ENCODE results near the gene BSN. TPM values are rescaled to one million over a fixed set of nuclear protein-coding genes. Genes with fewer than 3 reads are reported as not detected.

BSN gene
- total RNA-seq, 1 experiment from 2014 or later = 0.37 TPM

DNA sequence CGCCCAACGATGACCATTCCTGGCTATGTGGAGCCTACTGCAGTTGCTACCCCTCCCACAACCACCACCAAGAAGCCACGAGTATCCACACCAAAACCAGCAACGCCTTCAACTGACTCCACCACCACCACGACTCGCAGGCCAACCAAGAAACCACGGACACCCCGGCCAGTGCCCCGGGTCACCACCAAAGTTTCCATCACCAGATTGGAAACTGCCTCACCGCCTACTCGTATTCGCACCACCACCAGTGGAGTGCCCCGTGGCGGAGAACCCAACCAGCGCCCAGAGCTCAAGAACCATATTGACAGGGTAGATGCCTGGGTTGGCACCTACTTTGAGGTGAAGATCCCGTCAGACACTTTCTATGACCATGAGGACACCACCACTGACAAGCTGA is 22.6 kb upstream of the BSN start:
- no peak overlapping the region for H3K4me3 Mint-ChIP-seq (ENCODE audit: unreplicated experiment)
- intact Hi-C loops (cut with micrococcal nuclease) = no loop called here
- no peaks in the 10 kb centered on the region for H3K9me3 Mint-ChIP-seq (ENCODE audit: unreplicated experiment)
- TF ChIP-seq, protein P1, sequence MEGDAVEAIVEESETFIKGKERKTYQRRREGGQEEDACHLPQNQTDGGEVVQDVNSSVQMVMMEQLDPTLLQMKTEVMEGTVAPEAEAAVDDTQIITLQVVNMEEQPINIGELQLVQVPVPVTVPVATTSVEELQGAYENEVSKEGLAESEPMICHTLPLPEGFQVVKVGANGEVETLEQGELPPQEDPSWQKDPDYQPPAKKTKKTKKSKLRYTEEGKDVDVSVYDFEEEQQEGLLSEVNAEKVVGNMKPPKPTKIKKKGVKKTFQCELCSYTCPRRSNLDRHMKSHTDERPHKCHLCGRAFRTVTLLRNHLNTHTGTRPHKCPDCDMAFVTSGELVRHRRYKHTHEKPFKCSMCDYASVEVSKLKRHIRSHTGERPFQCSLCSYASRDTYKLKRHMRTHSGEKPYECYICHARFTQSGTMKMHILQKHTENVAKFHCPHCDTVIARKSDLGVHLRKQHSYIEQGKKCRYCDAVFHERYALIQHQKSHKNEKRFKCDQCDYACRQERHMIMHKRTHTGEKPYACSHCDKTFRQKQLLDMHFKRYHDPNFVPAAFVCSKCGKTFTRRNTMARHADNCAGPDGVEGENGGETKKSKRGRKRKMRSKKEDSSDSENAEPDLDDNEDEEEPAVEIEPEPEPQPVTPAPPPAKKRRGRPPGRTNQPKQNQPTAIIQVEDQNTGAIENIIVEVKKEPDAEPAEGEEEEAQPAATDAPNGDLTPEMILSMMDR (IDR thresholded peaks at IDR 0.05; ENCODE audit: unreplicated experiment) = no peak
- no TSS peak for BruUV-seq (replicated peaks)
- ChIA-PET CTCF (interaction anchor here (0.6 kb wide), 1 partner anchor 213 kb away, joined by 3 read pairs; no protein-coding TSS in a partner anchor), POLR2A (no interaction called here)
- H3K4me1 Mint-ChIP-seq (ENCODE audit: insufficient read depth, unreplicated experiment) = peaks cover 6% of the 10 kb centered on the region
- no peak for DNase-seq (ENCODE audit: unreplicated experiment)
- H3K27me3 Mint-ChIP-seq (ENCODE audit: insufficient read depth, unreplicated experiment) = no peaks in the 10 kb centered on the region
- H3K27ac Mint-ChIP-seq (ENCODE audit: low read depth, unreplicated experiment) = no peak overlapping the region
- peaks cover 48% of the 10 kb centered on the region for H3K36me3 Mint-ChIP-seq (ENCODE audit: insufficient read depth, unreplicated experiment)

DNA sequence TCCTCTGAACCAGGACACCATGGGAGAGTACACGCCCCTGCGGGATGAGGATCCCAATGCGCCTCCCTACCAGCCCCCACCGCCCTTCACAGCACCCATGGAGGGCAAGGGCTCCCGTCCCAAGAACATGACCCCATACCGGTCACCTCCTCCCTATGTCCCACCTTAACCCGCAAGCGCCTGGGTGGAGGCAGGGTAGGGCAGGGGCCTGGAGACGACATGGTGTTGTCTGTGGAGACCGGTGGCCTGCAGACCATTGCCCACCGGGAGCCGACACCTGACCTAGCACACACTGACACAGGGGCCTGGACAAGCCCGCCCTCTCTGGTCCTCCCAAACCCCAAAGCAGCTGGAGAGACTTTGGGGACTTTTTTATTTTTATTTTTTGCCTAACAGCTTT is 21.2 kb upstream of the BSN start:
- intact Hi-C loops (cut with micrococcal nuclease) = no loop called here
- peaks cover 6% of the 10 kb centered on the region for H3K4me1 Mint-ChIP-seq (ENCODE audit: insufficient read depth, unreplicated experiment)
- no TSS peak for BruUV-seq (replicated peaks)
- H3K36me3 Mint-ChIP-seq (ENCODE audit: insufficient read depth, unreplicated experiment) = peaks cover 43% of the 10 kb centered on the region
- no peak overlapping the region for H3K27ac Mint-ChIP-seq (ENCODE audit: low read depth, unreplicated experiment)
- CTCF ChIA-PET = interaction anchor here (0.7 kb wide), 1 partner anchor 83 kb away, joined by 3 read pairs; no protein-coding TSS in a partner anchor
- POLR2A ChIA-PET = no interaction called here
- TF ChIP-seq, protein P1 (IDR thresholded peaks at IDR 0.05; ENCODE audit: unreplicated experiment) = no peak
- no peaks in the 10 kb centered on the region for H3K27me3 Mint-ChIP-seq (ENCODE audit: insufficient read depth, unreplicated experiment)
- no peak for DNase-seq (ENCODE audit: unreplicated experiment)
- H3K9me3 Mint-ChIP-seq (ENCODE audit: unreplicated experiment) = no peaks in the 10 kb centered on the region
- H3K4me3 Mint-ChIP-seq (ENCODE audit: unreplicated experiment) = no peak overlapping the region

DNA sequence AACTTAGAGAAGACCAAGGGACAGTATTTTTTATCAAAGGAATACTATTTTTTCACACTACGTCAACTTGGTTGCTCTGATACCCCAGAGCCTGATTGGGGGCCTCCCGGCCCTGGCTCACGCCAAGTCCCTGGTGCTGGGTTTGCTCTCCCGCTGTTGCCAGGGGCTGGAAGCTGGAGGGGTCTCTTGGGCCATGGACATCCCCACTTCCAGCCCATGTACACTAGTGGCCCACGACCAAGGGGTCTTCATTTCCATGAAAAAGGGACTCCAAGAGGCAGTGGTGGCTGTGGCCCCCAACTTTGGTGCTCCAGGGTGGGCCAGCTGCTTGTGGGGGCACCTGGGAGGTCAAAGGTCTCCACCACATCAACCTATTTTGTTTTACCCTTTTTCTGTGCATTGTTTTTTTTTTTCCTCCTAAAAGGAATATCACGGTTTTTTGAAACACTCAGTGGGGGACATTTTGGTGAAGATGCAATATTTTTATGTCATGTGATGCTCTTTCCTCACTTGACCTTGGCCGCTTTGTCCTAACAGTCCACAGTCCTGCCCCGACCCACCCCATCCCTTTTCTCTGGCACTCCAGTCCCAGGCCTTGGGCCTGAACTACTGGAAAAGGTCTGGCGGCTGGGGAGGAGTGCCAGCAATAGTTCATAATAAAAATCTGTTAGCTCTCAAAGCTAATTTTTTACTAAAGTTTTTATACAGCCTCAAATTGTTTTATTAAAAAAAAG is 20.3 kb upstream of the BSN start:
- TF ChIP-seq, protein P1 (IDR thresholded peaks at IDR 0.05; ENCODE audit: unreplicated experiment) = no peak
- no peaks in the 10 kb centered on the region for H3K27me3 Mint-ChIP-seq (ENCODE audit: insufficient read depth, unreplicated experiment)
- CTCF ChIA-PET = interaction anchor here (0.6 to 1.0 kb wide), 2 partner anchors 53 to 138 kb away, joined by 3 read pairs; no protein-coding TSS in a partner anchor
- POLR2A ChIA-PET = no interaction called here
- DNase-seq (ENCODE audit: unreplicated experiment) = no peak
- intact Hi-C loops (cut with micrococcal nuclease) = no loop called here
- H3K9me3 Mint-ChIP-seq (ENCODE audit: unreplicated experiment) = no peaks in the 10 kb centered on the region
- no peak overlapping the region for H3K27ac Mint-ChIP-seq (ENCODE audit: low read depth, unreplicated experiment)
- peaks cover 6% of the 10 kb centered on the region for H3K4me1 Mint-ChIP-seq (ENCODE audit: insufficient read depth, unreplicated experiment)
- BruUV-seq (replicated peaks) = no TSS peak
- H3K36me3 Mint-ChIP-seq (ENCODE audit: insufficient read depth, unreplicated experiment) = peaks cover 40% of the 10 kb centered on the region
- H3K4me3 Mint-ChIP-seq (ENCODE audit: unreplicated experiment) = no peak overlapping the region

DNA sequence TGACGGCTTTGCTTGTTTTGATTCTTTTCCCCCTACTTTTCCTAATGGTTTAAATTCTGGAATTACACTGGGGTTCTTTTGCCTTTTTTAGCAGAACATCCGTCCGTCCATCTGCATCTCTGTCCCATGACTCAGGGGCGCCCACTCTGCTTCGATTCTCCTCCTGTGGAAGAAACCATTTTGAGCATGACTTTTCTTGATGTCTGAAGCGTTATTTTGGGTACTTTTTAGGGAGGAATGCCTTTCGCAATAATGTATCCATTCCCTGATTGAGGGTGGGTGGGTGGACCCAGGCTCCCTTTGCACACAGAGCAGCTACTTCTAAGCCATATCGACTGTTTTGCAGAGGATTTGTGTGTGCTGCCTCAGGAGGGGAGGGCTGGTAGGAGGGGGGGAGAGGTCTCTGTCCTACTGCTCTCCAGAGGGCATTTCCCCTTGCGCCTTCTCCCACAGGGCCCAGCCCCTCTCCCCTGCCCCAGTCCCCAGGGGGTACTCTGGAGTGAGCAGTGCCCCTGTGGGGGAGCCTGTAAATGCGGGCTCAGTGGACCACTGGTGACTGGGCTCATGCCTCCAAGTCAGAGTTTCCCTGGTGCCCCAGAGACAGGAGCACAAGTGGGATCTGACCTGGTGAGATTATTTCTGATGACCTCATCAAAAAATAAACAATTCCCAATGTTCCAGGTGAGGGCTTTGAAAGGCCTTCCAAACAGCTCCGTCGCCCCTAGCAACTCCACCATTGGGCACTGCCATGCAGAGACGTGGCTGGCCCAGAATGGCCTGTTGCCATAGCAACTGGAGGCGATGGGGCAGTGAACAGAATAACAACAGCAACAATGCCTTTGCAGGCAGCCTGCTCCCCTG is 19.5 kb upstream of the BSN start:
- DNase-seq (ENCODE audit: unreplicated experiment) = no peak
- TF ChIP-seq, protein P1 (IDR thresholded peaks at IDR 0.05; ENCODE audit: unreplicated experiment) = no peak
- BruUV-seq (replicated peaks) = TSS peak; percentile 15
- intact Hi-C loops (cut with micrococcal nuclease) = no loop called here
- ChIA-PET CTCF (interaction anchor here (1.0 kb wide), 1 partner anchor 137 kb away, joined by 3 read pairs; no protein-coding TSS in a partner anchor), POLR2A (no interaction called here)
- Mint-ChIP-seq H3K27me3 (ENCODE audit: insufficient read depth, unreplicated experiment) (no peaks in the 10 kb centered on the region), H3K9me3 (ENCODE audit: unreplicated experiment) (no peaks in the 10 kb centered on the region), H3K4me3 (ENCODE audit: unreplicated experiment) (no peak overlapping the region), H3K36me3 (ENCODE audit: insufficient read depth, unreplicated experiment) (peaks cover 42% of the 10 kb centered on the region), H3K27ac (ENCODE audit: low read depth, unreplicated experiment) (no peak overlapping the region), H3K4me1 (ENCODE audit: insufficient read depth, unreplicated experiment) (peaks cover 5% of the 10 kb centered on the region)
